ENCODE measurements around the gene FCER2.

- TF ChIP-seq CTCF (IDR thresholded peaks at IDR 0.05; ENCODE audit: insufficient read depth, low read length, poor library complexity, severe bottlenecking) (no peak), EZH2phosphoT487 (conservative IDR thresholded peaks at IDR 0.05; ENCODE audit: low read length) (no peak)
These were observed 16.1 kb downstream of the FCER2 start for GRCh38 chr19:7685546-7686445.

Measured in SU-DHL-6 (cell line).